SK-N-SH treated with all-trans-retinoic acid at 6 μM for 48 hours (cell line): ENCODE results near the gene TM4SF5.

Experiments used
- ATAC-seq: fragments of 200-7000 bp; cut with Tn5 transposase; 3 replicates; pipeline ENCODE4 v1.9.1; 2020; ENCODE audit warnings: mild to moderate bottlenecking, moderate library complexity
- ARNTL ChIP-seq: fragments of 450-650 bp; formaldehyde crosslinking; IDR thresholded peaks from 2 replicates; pipeline ENCODE4 v1.5.0; 2020; ENCODE audit warnings: low read depth, mild to moderate bottlenecking, moderate library complexity, borderline replicate concordance
- BACH2 ChIP-seq: fragments of 250-450 bp; sonication (Bioruptor Pico); IDR thresholded peaks from 2 replicates; pipeline ENCODE4 v1.9.0; 2021; ENCODE audit warnings: mild to moderate bottlenecking, borderline replicate concordance
- ESRRG ChIP-seq: fragments of 250-450 bp; sonication (Bioruptor Pico); IDR thresholded peaks from 2 replicates; pipeline ENCODE4 v1.6.1; 2021; ENCODE audit warnings: mild to moderate bottlenecking
- GLIS3 ChIP-seq: fragments of 250-450 bp; sonication (Bioruptor Pico); IDR thresholded peaks from 2 replicates; pipeline ENCODE4 v1.5.0; 2020; ENCODE audit warnings: mild to moderate bottlenecking, moderate library complexity
- ISL1 ChIP-seq: fragments of 250-450 bp; sonication (Bioruptor Pico); IDR thresholded peaks from 2 replicates; pipeline ENCODE4 v2.1.2; 2022; ENCODE audit warnings: mild to moderate bottlenecking, moderate library complexity
- OSR1 ChIP-seq: fragments of 250-450 bp; sonication (Bioruptor Pico); IDR thresholded peaks from 2 replicates; pipeline ENCODE4 v1.8.0; 2022; ENCODE audit warnings: moderate library complexity, mild to moderate bottlenecking, inconsistent platforms
- PPARA ChIP-seq: fragments of 250-450 bp; sonication (Bioruptor Pico); IDR thresholded peaks from 2 replicates; pipeline ENCODE4 v1.5.0; 2020; ENCODE audit warnings: mild to moderate bottlenecking, borderline replicate concordance
- RARB ChIP-seq: fragments of 250-450 bp; sonication (Bioruptor Pico); IDR thresholded peaks from 2 replicates; pipeline ENCODE4 v1.8.0; 2021; ENCODE audit warnings: mild to moderate bottlenecking, moderate library complexity
- TCF4 ChIP-seq: fragments of 250-450 bp; sonication (Bioruptor Pico); IDR thresholded peaks from 2 replicates; pipeline ENCODE4 v1.8.0; 2021; ENCODE audit warnings: mild to moderate bottlenecking, moderate library complexity, borderline replicate concordance
- TOX ChIP-seq: fragments of 250-450 bp; sonication (Bioruptor Pico); IDR thresholded peaks from 2 replicates; pipeline ENCODE4 v1.8.0; 2021; ENCODE audit warnings: mild to moderate bottlenecking, moderate library complexity, borderline replicate concordance
- ZC3H10 ChIP-seq: fragments of 250-450 bp; sonication (Bioruptor Pico); IDR thresholded peaks from 2 replicates; pipeline ENCODE4 v1.5.1; 2021; ENCODE audit warnings: mild to moderate bottlenecking, moderate library complexity
- ZFP3 ChIP-seq: fragments of 250-450 bp; sonication (Bioruptor Pico); IDR thresholded peaks from 2 replicates; pipeline ENCODE4 v1.5.0; 2020; ENCODE audit warnings: mild to moderate bottlenecking, moderate library complexity
- ZNF565 ChIP-seq: fragments of 450-650 bp; formaldehyde crosslinking; conservative IDR thresholded peaks from 2 replicates; pipeline ENCODE4 v1.5.0; 2020; ENCODE audit warnings: low read depth, mild to moderate bottlenecking, moderate library complexity
- ZNF8 ChIP-seq: fragments of 450-650 bp; formaldehyde crosslinking; IDR thresholded peaks from 2 replicates; pipeline ENCODE4 v1.5.0; 2020; ENCODE audit warnings: mild to moderate bottlenecking, moderate library complexity
- TF ChIP-seq, protein P1 (sequence below): fragments of 250-450 bp; sonication (Bioruptor Pico); IDR thresholded peaks from 2 replicates; pipeline ENCODE4 v1.8.0; 2020; ENCODE audit warnings: mild to moderate bottlenecking, moderate library complexity, borderline replicate concordance
- TF ChIP-seq, protein P2 (sequence below): fragments of 250-450 bp; sonication (Bioruptor Pico); IDR thresholded peaks from 2 replicates; pipeline ENCODE4 v1.5.0; 2020; ENCODE audit warnings: mild to moderate bottlenecking, moderate library complexity
- TF ChIP-seq, protein P3 (sequence below): fragments of 250-450 bp; sonication (Bioruptor Pico); IDR thresholded peaks from 2 replicates; pipeline ENCODE4 v1.8.0; 2021; ENCODE audit warnings: low read depth, mild to moderate bottlenecking, moderate library complexity, borderline replicate concordance
- TF ChIP-seq, protein P4 (sequence below): fragments of 250-450 bp; sonication (Bioruptor Pico); IDR thresholded peaks from 2 replicates; pipeline ENCODE4 v1.5.1; 2021; ENCODE audit warnings: mild to moderate bottlenecking, moderate library complexity

The TM4SF5 gene

DNA sequence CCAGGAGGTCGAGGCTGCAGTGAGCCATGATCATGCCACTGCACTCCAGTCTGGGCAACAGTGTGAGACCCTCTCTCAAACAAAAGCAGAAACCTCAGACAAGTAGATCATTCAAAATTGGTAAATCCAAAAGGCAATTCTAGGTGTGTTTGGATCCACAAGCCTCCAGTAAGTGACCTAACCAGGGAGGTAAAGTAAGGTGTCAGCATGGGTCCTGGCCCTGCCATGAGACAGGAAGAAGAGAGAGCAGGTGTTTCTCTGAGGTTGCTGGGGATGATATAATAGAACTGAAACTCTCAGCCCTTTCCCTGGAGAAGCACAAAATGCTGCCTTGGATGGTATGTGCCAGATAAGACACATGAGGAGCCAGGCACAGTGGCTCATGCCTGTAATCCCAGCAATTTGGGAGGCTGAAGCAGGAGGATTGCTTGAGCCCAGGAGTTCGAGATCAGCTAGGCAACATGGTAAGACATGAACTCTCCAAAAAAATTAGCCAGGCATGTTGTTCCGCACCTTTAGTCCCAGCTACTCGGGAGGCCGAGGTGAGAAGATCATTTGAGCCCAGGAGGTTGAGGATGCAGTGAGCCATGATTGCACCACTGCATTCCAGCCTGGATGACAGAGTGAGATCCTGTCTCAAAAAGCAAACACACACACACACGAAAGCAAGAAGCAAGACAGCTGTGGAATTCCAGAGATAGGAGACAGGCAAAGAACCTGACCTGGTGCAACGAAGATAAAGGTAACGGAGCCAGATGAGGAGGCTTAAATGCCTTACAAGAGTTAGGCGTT lies 6.5 kb downstream of the TM4SF5 start:
- no peak for TF ChIP-seq PPARA (CRISPR knock-in tag)
- no peak for TF ChIP-seq RARB (CRISPR knock-in tag)
- no peak for ATAC-seq

DNA sequence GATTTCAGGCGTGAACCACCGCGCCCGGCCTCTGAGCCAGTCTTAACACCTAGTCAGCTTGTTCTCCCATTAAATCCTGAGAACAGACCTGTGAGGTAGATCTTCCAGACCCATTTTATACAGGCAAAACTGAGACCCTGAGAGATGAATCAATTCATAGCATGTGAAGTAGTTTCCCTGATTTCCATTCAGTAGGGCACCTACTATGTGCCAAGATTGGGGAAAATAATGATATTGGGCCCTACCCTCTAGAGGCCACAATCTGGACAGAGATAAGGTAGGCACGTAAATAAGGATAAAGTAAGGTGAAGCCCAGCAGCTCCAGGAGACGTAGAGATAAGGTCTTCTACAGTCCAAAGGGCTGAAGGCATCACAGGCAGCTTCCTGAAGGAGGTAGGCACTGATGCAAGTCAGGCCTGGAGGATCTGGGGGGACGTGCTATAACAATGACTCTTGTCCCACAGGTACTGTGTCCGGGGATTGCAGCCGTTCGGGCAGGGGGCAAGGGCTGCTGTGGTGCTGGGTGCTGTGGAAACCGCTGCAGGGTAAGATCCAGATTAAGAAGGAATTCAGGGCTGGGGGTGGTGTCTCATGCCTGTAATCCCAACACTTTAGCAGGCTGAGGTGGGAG lies 8.8 kb downstream of the TM4SF5 start:
- TF ChIP-seq, protein P1, sequence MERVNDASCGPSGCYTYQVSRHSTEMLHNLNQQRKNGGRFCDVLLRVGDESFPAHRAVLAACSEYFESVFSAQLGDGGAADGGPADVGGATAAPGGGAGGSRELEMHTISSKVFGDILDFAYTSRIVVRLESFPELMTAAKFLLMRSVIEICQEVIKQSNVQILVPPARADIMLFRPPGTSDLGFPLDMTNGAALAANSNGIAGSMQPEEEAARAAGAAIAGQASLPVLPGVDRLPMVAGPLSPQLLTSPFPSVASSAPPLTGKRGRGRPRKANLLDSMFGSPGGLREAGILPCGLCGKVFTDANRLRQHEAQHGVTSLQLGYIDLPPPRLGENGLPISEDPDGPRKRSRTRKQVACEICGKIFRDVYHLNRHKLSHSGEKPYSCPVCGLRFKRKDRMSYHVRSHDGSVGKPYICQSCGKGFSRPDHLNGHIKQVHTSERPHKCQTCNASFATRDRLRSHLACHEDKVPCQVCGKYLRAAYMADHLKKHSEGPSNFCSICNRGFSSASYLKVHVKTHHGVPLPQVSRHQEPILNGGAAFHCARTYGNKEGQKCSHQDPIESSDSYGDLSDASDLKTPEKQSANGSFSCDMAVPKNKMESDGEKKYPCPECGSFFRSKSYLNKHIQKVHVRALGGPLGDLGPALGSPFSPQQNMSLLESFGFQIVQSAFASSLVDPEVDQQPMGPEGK (CRISPR knock-in tag) = no peak
- no peak for TF ChIP-seq RARB (CRISPR knock-in tag)
- TF ChIP-seq GLIS3 = no peak
- TF ChIP-seq BACH2 (CRISPR knock-in tag) = no peak
- no peak for TF ChIP-seq ZFP3 (CRISPR knock-in tag)
- TF ChIP-seq ZC3H10 (CRISPR knock-in tag) = no peak
- TF ChIP-seq, protein P2, sequence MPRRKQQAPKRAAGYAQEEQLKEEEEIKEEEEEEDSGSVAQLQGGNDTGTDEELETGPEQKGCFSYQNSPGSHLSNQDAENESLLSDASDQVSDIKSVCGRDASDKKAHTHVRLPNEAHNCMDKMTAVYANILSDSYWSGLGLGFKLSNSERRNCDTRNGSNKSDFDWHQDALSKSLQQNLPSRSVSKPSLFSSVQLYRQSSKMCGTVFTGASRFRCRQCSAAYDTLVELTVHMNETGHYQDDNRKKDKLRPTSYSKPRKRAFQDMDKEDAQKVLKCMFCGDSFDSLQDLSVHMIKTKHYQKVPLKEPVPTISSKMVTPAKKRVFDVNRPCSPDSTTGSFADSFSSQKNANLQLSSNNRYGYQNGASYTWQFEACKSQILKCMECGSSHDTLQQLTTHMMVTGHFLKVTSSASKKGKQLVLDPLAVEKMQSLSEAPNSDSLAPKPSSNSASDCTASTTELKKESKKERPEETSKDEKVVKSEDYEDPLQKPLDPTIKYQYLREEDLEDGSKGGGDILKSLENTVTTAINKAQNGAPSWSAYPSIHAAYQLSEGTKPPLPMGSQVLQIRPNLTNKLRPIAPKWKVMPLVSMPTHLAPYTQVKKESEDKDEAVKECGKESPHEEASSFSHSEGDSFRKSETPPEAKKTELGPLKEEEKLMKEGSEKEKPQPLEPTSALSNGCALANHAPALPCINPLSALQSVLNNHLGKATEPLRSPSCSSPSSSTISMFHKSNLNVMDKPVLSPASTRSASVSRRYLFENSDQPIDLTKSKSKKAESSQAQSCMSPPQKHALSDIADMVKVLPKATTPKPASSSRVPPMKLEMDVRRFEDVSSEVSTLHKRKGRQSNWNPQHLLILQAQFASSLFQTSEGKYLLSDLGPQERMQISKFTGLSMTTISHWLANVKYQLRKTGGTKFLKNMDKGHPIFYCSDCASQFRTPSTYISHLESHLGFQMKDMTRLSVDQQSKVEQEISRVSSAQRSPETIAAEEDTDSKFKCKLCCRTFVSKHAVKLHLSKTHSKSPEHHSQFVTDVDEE (CRISPR knock-in tag) = no peak
- TF ChIP-seq TCF4 (CRISPR knock-in tag) = no peak
- TF ChIP-seq TOX (CRISPR knock-in tag) = no peak
- TF ChIP-seq ZNF565 (CRISPR knock-in tag) = no peak
- no peak for TF ChIP-seq ISL1 (CRISPR knock-in tag)
- no peak for TF ChIP-seq ZNF8 (CRISPR knock-in tag)
- no peak for TF ChIP-seq ESRRG (CRISPR knock-in tag)
- TF ChIP-seq ARNTL (CRISPR knock-in tag) = no peak
- TF ChIP-seq, protein P3, sequence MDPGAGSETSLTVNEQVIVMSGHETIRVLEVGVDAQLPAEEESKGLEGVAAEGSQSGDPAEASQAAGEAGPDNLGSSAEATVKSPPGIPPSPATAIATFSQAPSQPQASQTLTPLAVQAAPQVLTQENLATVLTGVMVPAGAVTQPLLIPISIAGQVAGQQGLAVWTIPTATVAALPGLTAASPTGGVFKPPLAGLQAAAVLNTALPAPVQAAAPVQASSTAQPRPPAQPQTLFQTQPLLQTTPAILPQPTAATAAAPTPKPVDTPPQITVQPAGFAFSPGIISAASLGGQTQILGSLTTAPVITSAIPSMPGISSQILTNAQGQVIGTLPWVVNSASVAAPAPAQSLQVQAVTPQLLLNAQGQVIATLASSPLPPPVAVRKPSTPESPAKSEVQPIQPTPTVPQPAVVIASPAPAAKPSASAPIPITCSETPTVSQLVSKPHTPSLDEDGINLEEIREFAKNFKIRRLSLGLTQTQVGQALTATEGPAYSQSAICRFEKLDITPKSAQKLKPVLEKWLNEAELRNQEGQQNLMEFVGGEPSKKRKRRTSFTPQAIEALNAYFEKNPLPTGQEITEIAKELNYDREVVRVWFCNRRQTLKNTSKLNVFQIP = no peak
- no peak for TF ChIP-seq OSR1
- ATAC-seq = no peak

DNA sequence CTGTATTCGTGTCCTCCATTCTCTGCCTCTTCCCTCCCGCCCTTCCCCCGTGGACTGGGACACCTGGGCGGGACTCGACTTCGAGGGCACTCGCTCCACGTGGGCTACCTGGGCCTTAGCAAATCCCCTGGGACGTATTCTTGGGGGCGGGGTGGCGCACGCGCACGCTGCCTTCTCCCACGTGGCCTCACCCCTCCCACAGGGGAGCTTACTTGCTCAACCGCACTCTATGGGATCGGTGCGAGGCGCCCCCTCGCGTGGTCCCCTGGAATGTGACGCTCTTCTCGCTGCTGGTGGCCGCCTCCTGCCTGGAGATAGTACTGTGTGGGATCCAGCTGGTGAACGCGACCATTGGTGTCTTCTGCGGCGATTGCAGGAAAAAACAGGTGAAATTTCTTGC lies 11.0 kb downstream of the TM4SF5 start:
- no peak for TF ChIP-seq ZFP3 (CRISPR knock-in tag)
- ATAC-seq = peak; percentile 52

DNA sequence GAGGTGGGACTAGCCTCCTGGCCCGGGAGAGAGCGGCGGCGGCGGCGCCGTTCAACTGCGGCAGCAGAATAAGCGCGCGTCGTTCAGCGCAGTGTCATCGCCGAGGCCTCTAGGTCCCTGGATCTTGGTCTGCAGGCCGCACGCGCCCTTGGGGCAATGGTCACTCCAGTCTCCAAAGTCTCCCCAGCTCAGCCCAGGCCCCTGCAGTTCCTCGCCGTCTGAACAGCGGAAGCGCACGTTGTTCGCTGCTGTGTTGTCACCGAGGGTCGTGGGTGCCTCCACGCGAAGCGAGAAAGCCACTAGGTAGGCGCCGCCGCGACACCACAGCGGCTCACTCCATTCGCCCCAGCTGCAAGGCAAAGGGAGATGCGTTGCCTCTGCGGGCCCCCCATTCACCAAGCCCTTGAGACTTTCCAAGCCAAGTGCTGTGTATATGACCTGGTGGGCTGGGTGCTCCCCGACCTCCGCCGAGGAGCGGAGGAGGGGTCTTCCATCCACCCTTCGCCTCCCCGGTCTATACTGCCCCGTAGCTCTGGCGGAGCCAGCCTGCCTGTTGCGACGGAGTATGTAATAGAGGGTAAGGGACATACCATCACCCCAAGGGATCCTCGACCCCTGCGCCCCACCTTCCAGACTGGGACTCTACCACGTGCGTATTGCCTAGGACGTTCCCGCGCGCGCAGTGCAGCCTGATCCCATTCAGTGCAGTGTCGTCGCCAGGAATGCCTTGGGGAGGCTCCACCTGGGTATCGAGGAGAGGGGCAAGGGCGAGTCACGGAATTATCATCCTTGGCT lies 13.8 kb downstream of the TM4SF5 start:
- no peak for ATAC-seq
- TF ChIP-seq, protein P4, sequence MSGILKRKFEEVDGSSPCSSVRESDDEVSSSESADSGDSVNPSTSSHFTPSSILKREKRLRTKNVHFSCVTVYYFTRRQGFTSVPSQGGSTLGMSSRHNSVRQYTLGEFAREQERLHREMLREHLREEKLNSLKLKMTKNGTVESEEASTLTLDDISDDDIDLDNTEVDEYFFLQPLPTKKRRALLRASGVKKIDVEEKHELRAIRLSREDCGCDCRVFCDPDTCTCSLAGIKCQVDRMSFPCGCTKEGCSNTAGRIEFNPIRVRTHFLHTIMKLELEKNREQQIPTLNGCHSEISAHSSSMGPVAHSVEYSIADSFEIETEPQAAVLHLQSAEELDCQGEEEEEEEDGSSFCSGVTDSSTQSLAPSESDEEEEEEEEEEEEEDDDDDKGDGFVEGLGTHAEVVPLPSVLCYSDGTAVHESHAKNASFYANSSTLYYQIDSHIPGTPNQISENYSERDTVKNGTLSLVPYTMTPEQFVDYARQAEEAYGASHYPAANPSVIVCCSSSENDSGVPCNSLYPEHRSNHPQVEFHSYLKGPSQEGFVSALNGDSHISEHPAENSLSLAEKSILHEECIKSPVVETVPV = no peak
- TF ChIP-seq, protein P2 (CRISPR knock-in tag) = no peak
- TF ChIP-seq ESRRG (CRISPR knock-in tag) = no peak
- no peak for TF ChIP-seq RARB (CRISPR knock-in tag)
- TF ChIP-seq, protein P3 = no peak
